CD14-positive monocyte (primary cell): ENCODE results near the gene CHAT. TPM values are rescaled to one million over a fixed set of nuclear protein-coding genes. Genes with fewer than 3 reads are reported as not detected.

ENCODE experiments used
- DNase-seq, 3 donors: peaks; one replicate each; pipeline ENCODE4 v3.0.0-alpha.2; 2011 to 2022
- H2AFZ ChIP-seq: 2 replicates; pipeline ENCODE4 v1.6.0; 2012; ENCODE audit warnings: mild to moderate bottlenecking, low read depth, low read length, inconsistent platforms; ENCODE audit not compliant: insufficient read depth, poor library complexity, severe bottlenecking
- H3K27ac ChIP-seq, 2 donors: 1 replicate in 1 of 2; 2 replicates in 1 of 2; pipeline ENCODE4 v1.5.1; 2012 to 2013; ENCODE audit warnings: low read length in 2 of 2, control low read depth in 1 of 2, inconsistent platforms in 1 of 2, low read depth in 1 of 2, mild to moderate bottlenecking in 1 of 2
- H3K27me3 ChIP-seq, 2 donors: one replicate each; pipeline versions ENCODE4 v1.6.0 to v1.6.1; 2011 to 2013; ENCODE audit warnings: low read length in 2 of 2; ENCODE audit not compliant: control insufficient read depth in 2 of 2, insufficient read depth in 2 of 2
- H3K36me3 ChIP-seq, 2 donors: replicated peaks in 1 of 2; 1 replicate in 1 of 2; 2 replicates in 1 of 2; pipeline versions ENCODE4 v1.5.1 to v1.6.1; 2012 to 2013; ENCODE audit warnings: low read length in 2 of 2, control low read depth in 1 of 2, inconsistent platforms in 1 of 2, mild to moderate bottlenecking in 1 of 2; ENCODE audit not compliant: insufficient read depth in 2 of 2, control insufficient read depth in 1 of 2
- H3K4me1 ChIP-seq, 2 donors: 1 replicate in 1 of 2; 2 replicates in 1 of 2; pipeline versions ENCODE4 v1.5.1 to v1.6.1; 2012 to 2013; ENCODE audit warnings: low read length in 2 of 2, control low read depth in 1 of 2, inconsistent platforms in 1 of 2, mild to moderate bottlenecking in 1 of 2, moderate library complexity in 1 of 2; ENCODE audit not compliant: insufficient read depth in 2 of 2, control insufficient read depth in 1 of 2
- H3K4me2 ChIP-seq: replicated peaks from 2 replicates; pipeline ENCODE3; 2012; ENCODE audit warnings: low read length, moderate library complexity, mild to moderate bottlenecking; ENCODE audit not compliant: poor library complexity, severe bottlenecking; ENCODE audit errors: extremely low read depth
- H3K4me3 ChIP-seq, 3 experiments: fragments of 200-600 bp in 1 of 3; sonication (generic) in 1 of 3; replicated peaks in 1 of 3; 1 replicate in 2 of 3; 2 replicates in 1 of 3; pipeline ENCODE4 v1.5.1; 2011 to 2013; ENCODE audit warnings: low read length in 3 of 3, mild to moderate bottlenecking in 3 of 3, control low read depth in 2 of 3, low read depth in 2 of 3, inconsistent platforms in 1 of 3, moderate library complexity in 1 of 3
- H3K79me2 ChIP-seq: 2 replicates; pipeline ENCODE4 v1.6.0; 2012; ENCODE audit warnings: mild to moderate bottlenecking, control low read depth, inconsistent platforms, low read length, moderate library complexity; ENCODE audit not compliant: insufficient read depth
- H3K9ac ChIP-seq: 2 replicates; pipeline ENCODE4 v1.6.0; 2017; ENCODE audit warnings: low read length, mild to moderate bottlenecking; ENCODE audit not compliant: insufficient read depth, poor library complexity, severe bottlenecking
- H3K9me3 ChIP-seq, 2 donors: replicated peaks in 1 of 2; 1 replicate in 1 of 2; 2 replicates in 1 of 2; pipeline versions ENCODE4 v1.5.1 to v1.6.1; 2012 to 2013; ENCODE audit warnings: low read length in 2 of 2, control low read depth in 1 of 2; ENCODE audit not compliant: control insufficient read depth in 1 of 2, insufficient read depth in 1 of 2
- H4K20me1 ChIP-seq: 2 replicates; pipeline ENCODE4 v1.6.0; 2012; ENCODE audit warnings: mild to moderate bottlenecking, low read length, control low read depth, moderate library complexity; ENCODE audit not compliant: insufficient read depth
- H3K27ac Mint-ChIP-seq, 7 donors: one replicate each; pipeline ENCODE4 v1.8.0; 2020; ENCODE audit warnings: mild to moderate bottlenecking in 7 of 7, mixed read lengths in 7 of 7, moderate library complexity in 6 of 7, inconsistent platforms in 2 of 7
- H3K27me3 Mint-ChIP-seq, 3 donors: one replicate each; pipeline ENCODE4 v1.8.0; 2021 to 2022; ENCODE audit warnings: low read depth in 3 of 3, mild to moderate bottlenecking in 3 of 3, mixed read lengths in 3 of 3, moderate library complexity in 3 of 3, inconsistent platforms in 1 of 3
- H3K36me3 Mint-ChIP-seq, 2 donors: one replicate each; pipeline ENCODE4 v1.8.0; 2020; ENCODE audit warnings: mixed read lengths in 2 of 2, inconsistent platforms in 1 of 2, mild to moderate bottlenecking in 1 of 2
- H3K4me1 Mint-ChIP-seq: one replicate; pipeline ENCODE4 v1.8.0; 2020; ENCODE audit warnings: mild to moderate bottlenecking, mixed read lengths
- H3K4me3 Mint-ChIP-seq, 2 donors: one replicate each; pipeline ENCODE4 v1.8.0; 2020; ENCODE audit warnings: mild to moderate bottlenecking in 2 of 2, mixed read lengths in 2 of 2, moderate library complexity in 1 of 2
- H3K9me3 Mint-ChIP-seq, 7 donors: one replicate each; pipeline ENCODE4 v1.8.0; 2020 to 2022; ENCODE audit warnings: mixed read lengths in 7 of 7, mild to moderate bottlenecking in 6 of 7, moderate library complexity in 6 of 7, inconsistent platforms in 2 of 7
- WGBS: methylation state at CpG from one replicate; pipeline ENCODE4 v1.1.5; 2013; ENCODE audit warnings: missing lambda C conversion rate; ENCODE audit not compliant: insufficient coverage; 5-methylcytosine and 5-hydroxymethylcytosine counted together
- intact Hi-C, 2 donors: fragments of 100-400 bp; cut with micrococcal nuclease; formaldehyde crosslinking; loops; one replicate each; pipeline versions ENCODE4 v1.15.0 to v1.15.1; 2023
- polyA plus RNA-seq, 3 donors: library from polyadenylated mRNA; depleted of rRNA in 1 of 3; unstranded in 2 of 3; stranded (reverse) in 1 of 3; fragments of 300-500 nt in 2 of 3; fragments of >200 nt in 1 of 3; fragmentation: Illumina TruSeq in 2 of 3; gene quantifications; 1 replicate in 2 of 3; 2 replicates in 1 of 3; pipeline ENCODE4 v1.2.3, GENCODE V29; 2012 to 2021
- TF ChIP-seq, protein P1 (sequence below): fragments of 200-600 bp; IDR thresholded peaks from one replicate; pipeline ENCODE4 v1.8.0; 2022; ENCODE audit warnings: antibody characterized with exemption, mild to moderate bottlenecking

Gene CHAT
- polyA plus RNA-seq, 3 donors = not detected

DNA sequence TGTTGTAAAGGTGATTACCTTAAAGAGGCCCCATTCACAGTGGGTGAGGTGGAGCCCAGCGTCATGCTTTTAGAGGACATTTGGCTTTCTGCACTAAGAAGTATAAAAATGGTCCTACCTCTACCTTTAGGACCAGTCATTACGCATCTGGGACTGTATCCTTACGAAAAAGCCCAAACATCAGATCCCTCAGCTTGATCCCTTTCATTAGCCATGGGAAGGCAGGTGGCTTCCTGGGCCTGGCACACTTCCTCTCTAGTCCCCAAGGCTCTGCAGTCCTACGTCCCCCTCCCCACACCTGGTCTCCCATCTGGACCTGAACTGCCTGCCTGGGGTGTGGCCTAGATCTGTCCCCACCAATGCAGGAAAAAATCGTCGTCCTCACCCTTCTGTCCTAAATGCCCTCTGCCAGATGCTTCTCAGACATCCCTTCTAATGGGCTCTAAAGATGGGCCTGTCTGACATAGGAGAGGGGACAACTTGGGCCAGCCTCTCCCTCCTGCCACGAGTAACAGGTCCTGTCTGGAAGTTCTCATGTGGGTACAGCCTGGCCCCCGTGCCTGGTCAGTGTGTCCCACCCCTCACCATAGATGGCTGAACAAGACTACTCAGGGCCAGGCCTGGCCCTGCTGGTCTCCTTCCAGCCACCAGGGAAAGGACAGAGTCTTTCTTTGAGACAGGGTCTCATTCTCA, 15.5 kb upstream of the CHAT start:
- no peak overlapping the region for H2AFZ ChIP-seq
- no peaks in the 10 kb centered on the region for H3K79me2 ChIP-seq
- no peak overlapping the region for H3K9ac ChIP-seq
- intact Hi-C loops = no loop called here
- TF ChIP-seq, protein P1, sequence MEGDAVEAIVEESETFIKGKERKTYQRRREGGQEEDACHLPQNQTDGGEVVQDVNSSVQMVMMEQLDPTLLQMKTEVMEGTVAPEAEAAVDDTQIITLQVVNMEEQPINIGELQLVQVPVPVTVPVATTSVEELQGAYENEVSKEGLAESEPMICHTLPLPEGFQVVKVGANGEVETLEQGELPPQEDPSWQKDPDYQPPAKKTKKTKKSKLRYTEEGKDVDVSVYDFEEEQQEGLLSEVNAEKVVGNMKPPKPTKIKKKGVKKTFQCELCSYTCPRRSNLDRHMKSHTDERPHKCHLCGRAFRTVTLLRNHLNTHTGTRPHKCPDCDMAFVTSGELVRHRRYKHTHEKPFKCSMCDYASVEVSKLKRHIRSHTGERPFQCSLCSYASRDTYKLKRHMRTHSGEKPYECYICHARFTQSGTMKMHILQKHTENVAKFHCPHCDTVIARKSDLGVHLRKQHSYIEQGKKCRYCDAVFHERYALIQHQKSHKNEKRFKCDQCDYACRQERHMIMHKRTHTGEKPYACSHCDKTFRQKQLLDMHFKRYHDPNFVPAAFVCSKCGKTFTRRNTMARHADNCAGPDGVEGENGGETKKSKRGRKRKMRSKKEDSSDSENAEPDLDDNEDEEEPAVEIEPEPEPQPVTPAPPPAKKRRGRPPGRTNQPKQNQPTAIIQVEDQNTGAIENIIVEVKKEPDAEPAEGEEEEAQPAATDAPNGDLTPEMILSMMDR = no peak
- H3K9me3 ChIP-seq = no peaks in the 10 kb centered on the region
- no peaks in the 10 kb centered on the region for H3K9me3 Mint-ChIP-seq
- 82% methylated on average over 7 of the region's 8 CpGs for WGBS
- H4K20me1 ChIP-seq = no peaks in the 10 kb centered on the region
- no peak overlapping the region for H3K4me2 ChIP-seq
- DNase-seq = peak in 1 of 3 donors; percentile 1
- no peak overlapping the region for H3K4me3 Mint-ChIP-seq
- H3K4me1 ChIP-seq = no peaks in the 10 kb centered on the region
- peaks cover 11 to 19% (median 14%) of the 10 kb centered on the region in 3 donors for H3K27me3 Mint-ChIP-seq
- H3K27ac Mint-ChIP-seq = no peak overlapping the region
- H3K4me1 Mint-ChIP-seq = no peaks in the 10 kb centered on the region
- H3K36me3 ChIP-seq = no peaks in the 10 kb centered on the region
- H3K27me3 ChIP-seq = no peaks in the 10 kb centered on the region
- no peaks in the 10 kb centered on the region for H3K36me3 Mint-ChIP-seq
- H3K4me3 ChIP-seq = no peak overlapping the region
- H3K27ac ChIP-seq = no peak overlapping the region

DNA sequence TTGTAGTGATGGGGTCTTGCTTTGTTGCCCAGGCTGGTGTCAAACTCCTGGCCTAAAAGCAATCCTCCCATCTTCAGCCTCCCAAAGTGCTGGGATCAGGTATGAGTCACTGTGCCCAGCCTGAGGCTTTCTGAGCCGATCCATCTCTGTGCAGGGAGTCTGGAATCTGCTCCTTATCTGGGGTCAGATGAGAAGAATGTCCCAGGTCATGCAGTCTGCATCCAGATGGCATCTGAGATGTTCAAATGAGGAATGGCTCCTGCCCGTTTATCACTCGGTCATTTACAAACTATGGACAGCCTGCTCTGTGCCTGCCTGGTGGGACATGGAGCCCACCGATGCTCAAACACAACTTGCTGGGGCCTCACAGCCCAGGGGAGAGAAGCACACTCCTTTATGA, 14.9 kb upstream of the CHAT start:
- H4K20me1 ChIP-seq = no peaks in the 10 kb centered on the region
- Mint-ChIP-seq H3K9me3 (no peaks in the 10 kb centered on the region), H3K4me1 (no peaks in the 10 kb centered on the region), H3K4me3 (no peak overlapping the region), H3K27ac (no peak overlapping the region), H3K27me3 (peaks cover 11 to 19% (median 14%) of the 10 kb centered on the region in 3 donors), H3K36me3 (no peaks in the 10 kb centered on the region)
- 92% methylated on average over 4 of the region's 4 CpGs for whole genome bisulfite sequencing
- TF ChIP-seq, protein P1 = no peak
- H3K36me3 ChIP-seq = no peaks in the 10 kb centered on the region
- intact Hi-C loops = no loop called here
- H2AFZ ChIP-seq = no peak overlapping the region
- no peaks in the 10 kb centered on the region for H3K9me3 ChIP-seq
- H3K4me2 ChIP-seq = no peak overlapping the region
- no peaks in the 10 kb centered on the region for H3K27me3 ChIP-seq
- H3K4me3 ChIP-seq = no peak overlapping the region
- no peak overlapping the region for H3K9ac ChIP-seq
- no peak overlapping the region for H3K27ac ChIP-seq
- DNase-seq = no peak
- no peaks in the 10 kb centered on the region for H3K4me1 ChIP-seq
- H3K79me2 ChIP-seq = no peaks in the 10 kb centered on the region
